Parathyroid adenoma (tissue), 2 donors: Measurements from ENCODE around the gene LRATD1.

Experiments
- H2AFZ ChIP-seq: fragments of 300-600 bp; sonication (generic); one replicate; pipeline ENCODE4 v1.7.0; 2017; ENCODE audit warnings: antibody characterized with exemption, mild to moderate bottlenecking
- H3K27ac ChIP-seq: fragments of 300-600 bp; sonication (generic); one replicate; pipeline ENCODE4 v1.7.0; 2017
- H3K27me3 ChIP-seq: fragments of 300-600 bp; sonication (generic); one replicate; pipeline ENCODE4 v1.7.0; 2017; ENCODE audit warnings: low read length; ENCODE audit not compliant: control insufficient read depth, insufficient read depth
- H3K36me3 ChIP-seq: fragments of 300-600 bp; sonication (generic); one replicate; pipeline ENCODE4 v1.7.0; 2017; ENCODE audit warnings: low read length; ENCODE audit not compliant: control insufficient read depth, insufficient read depth
- H3K4me1 ChIP-seq: fragments of 300-600 bp; sonication (generic); one replicate; pipeline ENCODE4 v1.7.0; 2017; ENCODE audit warnings: control low read depth
- H3K4me2 ChIP-seq: fragments of 300-600 bp; sonication (generic); one replicate; pipeline ENCODE4 v1.7.0; 2017; ENCODE audit warnings: low read length
- H3K4me3 ChIP-seq: fragments of 300-600 bp; sonication (generic); one replicate; pipeline ENCODE4 v1.7.0; 2017; ENCODE audit warnings: low read depth, low read length
- H3K79me2 ChIP-seq: fragments of 300-600 bp; sonication (generic); one replicate; pipeline ENCODE4 v1.7.0; 2017; ENCODE audit warnings: control low read depth
- H3K9ac ChIP-seq: fragments of 300-600 bp; sonication (generic); one replicate; pipeline ENCODE4 v1.7.0; 2017; ENCODE audit warnings: mild to moderate bottlenecking
- H3K9me3 ChIP-seq: fragments of 300-600 bp; sonication (generic); one replicate; pipeline ENCODE4 v1.7.0; 2017; ENCODE audit warnings: low read length; ENCODE audit not compliant: control insufficient read depth
- CTCF ChIP-seq: fragments of 300-600 bp; sonication (generic); IDR thresholded peaks from one replicate; pipeline ENCODE4 v1.7.0; 2017; ENCODE audit warnings: antibody characterized with exemption, mild to moderate bottlenecking
- donor health status: primary hyperparathyroidism.

Gene LRATD1

DNA sequence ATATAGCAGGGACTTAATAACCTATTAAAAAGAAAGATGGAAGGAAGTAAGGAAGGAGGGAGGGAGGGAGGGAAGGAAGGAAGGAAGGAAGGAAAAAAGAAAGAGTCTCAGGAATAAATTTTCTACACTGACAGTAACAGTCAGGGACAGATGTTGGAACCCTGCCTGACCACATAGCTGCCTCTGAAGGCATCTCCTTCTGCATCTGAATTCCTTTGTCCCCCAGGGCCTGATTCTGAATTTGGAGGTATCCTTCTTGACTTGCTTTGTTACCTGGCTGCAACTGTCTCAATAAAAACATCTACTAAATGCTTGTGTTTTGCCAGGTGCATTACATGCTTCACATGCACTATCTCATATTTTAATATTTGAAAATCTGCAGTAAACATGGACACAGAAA is 17.4 kb upstream of the LRATD1 start:
- Histone ChIP-seq H3K9me3 (no peaks in the 10 kb centered on the region), H3K4me2 (no peak overlapping the region), H3K27me3 (no peaks in the 10 kb centered on the region), H3K9ac (no peak overlapping the region), H3K4me1 (no peaks in the 10 kb centered on the region), H3K4me3 (no peak overlapping the region), H3K36me3 (no peaks in the 10 kb centered on the region), H3K27ac (no peak overlapping the region), H3K79me2 (no peaks in the 10 kb centered on the region), H2AFZ (no peak overlapping the region)
- TF ChIP-seq CTCF = no peak

- Histone ChIP-seq H3K4me3 (no peak overlapping the region), H3K9me3 (no peaks in the 10 kb centered on the region), H3K36me3 (no peaks in the 10 kb centered on the region), H3K4me2 (no peak overlapping the region), H3K27ac (no peak overlapping the region), H3K9ac (no peak overlapping the region), H3K79me2 (no peaks in the 10 kb centered on the region), H2AFZ (no peak overlapping the region), H3K4me1 (no peaks in the 10 kb centered on the region), H3K27me3 (no peaks in the 10 kb centered on the region)
- TF ChIP-seq CTCF = no peak
Measured at GRCh38 chr2:14615760-14616159, 16.8 kb upstream of the LRATD1 start.

DNA sequence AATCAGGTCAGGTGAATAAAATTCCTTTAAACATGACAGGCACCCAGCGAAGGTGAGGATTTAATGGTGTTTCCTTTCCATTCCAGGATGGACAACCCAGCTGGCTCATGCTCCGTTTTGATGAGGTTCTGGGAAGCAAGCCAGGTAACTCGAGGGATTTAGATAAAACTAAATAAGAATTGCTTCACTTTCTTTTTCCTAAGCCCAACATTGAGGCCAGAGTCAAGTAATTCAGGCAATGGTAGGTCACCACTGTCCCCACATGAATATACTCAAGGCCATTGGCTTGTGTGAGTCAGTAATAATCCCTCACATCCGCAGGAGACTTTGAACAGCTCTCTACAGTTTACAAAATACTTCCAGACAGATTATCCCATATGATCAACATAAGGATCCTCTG is 16.2 kb upstream of the LRATD1 start:
- no peak overlapping the region for H3K4me3 ChIP-seq
- TF ChIP-seq CTCF = no peak
- no peak overlapping the region for H3K4me2 ChIP-seq

GRCh38 chr2:14616950-14617349 is 15.6 kb upstream of the LRATD1 start:
- Histone ChIP-seq H3K79me2 (no peaks in the 10 kb centered on the region), H3K27ac (no peak overlapping the region), H3K4me3 (no peak overlapping the region), H3K9me3 (no peaks in the 10 kb centered on the region), H3K4me1 (no peaks in the 10 kb centered on the region), H3K4me2 (no peak overlapping the region), H3K27me3 (no peaks in the 10 kb centered on the region), H2AFZ (no peak overlapping the region), H3K9ac (no peak overlapping the region), H3K36me3 (no peaks in the 10 kb centered on the region)
- no peak for TF ChIP-seq CTCF

More for the DNA sequence above, 16.2 kb upstream of the LRATD1 start:
- no peak overlapping the region for H3K9ac ChIP-seq
- H3K9me3 ChIP-seq = no peaks in the 10 kb centered on the region
- no peak overlapping the region for H3K27ac ChIP-seq
- no peaks in the 10 kb centered on the region for H3K27me3 ChIP-seq
- H3K79me2 ChIP-seq = no peaks in the 10 kb centered on the region
- no peaks in the 10 kb centered on the region for H3K36me3 ChIP-seq
- no peak overlapping the region for H2AFZ ChIP-seq
- H3K4me1 ChIP-seq = no peaks in the 10 kb centered on the region

GRCh38 chr2:14619441-14619840 is 13.1 kb upstream of the LRATD1 start:
- H3K27me3 ChIP-seq = no peaks in the 10 kb centered on the region
- H3K27ac ChIP-seq = no peak overlapping the region
- TF ChIP-seq CTCF = no peak
- no peaks in the 10 kb centered on the region for H3K4me1 ChIP-seq
- no peak overlapping the region for H3K4me3 ChIP-seq
- H3K4me2 ChIP-seq = no peak overlapping the region
- H3K36me3 ChIP-seq = no peaks in the 10 kb centered on the region
- H3K9me3 ChIP-seq = no peaks in the 10 kb centered on the region
- H3K79me2 ChIP-seq = no peaks in the 10 kb centered on the region
- H3K9ac ChIP-seq = no peak overlapping the region
- H2AFZ ChIP-seq = no peak overlapping the region
